K562 (cell line): ENCODE results near the gene PTPN7. TPM values are rescaled to one million over a fixed set of nuclear protein-coding genes. Genes with fewer than 3 reads are reported as not detected.

Experiments used
- ARHGAP35 ChIP-seq: fragments of 450-650 bp; IDR thresholded peaks from 2 replicates; pipeline ENCODE4 v1.6.1; 2018; ENCODE audit not compliant: partially characterized antibody
- ARID1B ChIP-seq: fragments of 450-650 bp; IDR thresholded peaks from 2 replicates; pipeline ENCODE4 v1.6.1; 2016; ENCODE audit warnings: antibody characterized with exemption, mild to moderate bottlenecking, inconsistent platforms
- BCOR ChIP-seq: fragments of 450-650 bp; IDR thresholded peaks from 2 replicates; pipeline ENCODE4 v1.6.1; 2016
- ETV5 ChIP-seq: sonication (generic); formaldehyde crosslinking; IDR thresholded peaks from 2 replicates; pipeline ENCODE4 v1.4.0; 2020; ENCODE audit warnings: low read depth, mild to moderate bottlenecking, missing genetic modification reagents
- MEIS2 ChIP-seq: fragments of 450-650 bp; IDR thresholded peaks from 2 replicates; pipeline ENCODE4 v1.6.1; 2014; ENCODE audit warnings: mild to moderate bottlenecking; ENCODE audit not compliant: partially characterized antibody
- POLR2G ChIP-seq: fragments of 200-400 bp; formaldehyde crosslinking; IDR thresholded peaks from 2 replicates; pipeline ENCODE4 v1.6.1; 2017; ENCODE audit warnings: low read depth, mild to moderate bottlenecking, antibody characterized with exemption, low read length, moderate library complexity
- RFX7 ChIP-seq: fragments of 250-450 bp; sonication (Bioruptor Pico); IDR thresholded peaks from 2 replicates; pipeline ENCODE4 v1.5.1; 2021; ENCODE audit warnings: mild to moderate bottlenecking
- SPI1 ChIP-seq: IDR thresholded peaks from 2 replicates; pipeline ENCODE4 v1.6.1; 2011; ENCODE audit warnings: low read depth, low read length, control low read depth, borderline replicate concordance
- U2AF1 ChIP-seq: fragments of 200-400 bp; formaldehyde crosslinking; optimal IDR thresholded peaks from 2 replicates; pipeline ENCODE3; 2017; ENCODE audit warnings: mild to moderate bottlenecking, low read depth, low read length, moderate library complexity
- ZNF23 ChIP-seq: fragments of 250-450 bp; sonication (Bioruptor Pico); IDR thresholded peaks from 2 replicates; pipeline ENCODE4 v1.4.0; 2020; ENCODE audit warnings: mild to moderate bottlenecking
- polyA plus RNA-seq, 8 experiments: library from polyadenylated mRNA; depleted of rRNA in 4 of 8; stranded (reverse) in 5 of 8; unstranded in 3 of 8; fragments of >200 nt; fragmentation: Nextera tagmentation in 2 of 8; fragmentation: Illumina TruSeq in 1 of 8; extraction: Ambion mirVana in 2 of 8; extraction: Trizol in 1 of 8; gene quantifications; 2 replicates each; pipeline versions ENCODE4 v1.2.1 to v1.2.3, GENCODE V29; 2011 to 2014; ENCODE audit warnings: inconsistent platforms in 1 of 8, missing spikeins in 1 of 8
- total RNA-seq, 7 experiments: library from RNA; depleted of rRNA in 6 of 7; stranded (reverse); fragments of >200 nt in 6 of 7; fragmentation: Illumina TruSeq in 2 of 7; extraction: Trizol in 2 of 7; gene quantifications; 2 replicates each; pipeline versions ENCODE4 v1.2.1 to v1.2.3, GENCODE V29; 2011 to 2021; ENCODE audit warnings: low replicate concordance in 1 of 7
- TF ChIP-seq, protein P1 (sequence below): fragments of 450-650 bp; formaldehyde crosslinking; IDR thresholded peaks from 2 replicates; pipeline ENCODE4 v1.4.0; 2022; ENCODE audit warnings: mild to moderate bottlenecking, moderate library complexity
- TF ChIP-seq, protein P2 (sequence below): sonication (generic); formaldehyde crosslinking; IDR thresholded peaks from 2 replicates; pipeline ENCODE4 v1.9.0; 2022; ENCODE audit warnings: mild to moderate bottlenecking, missing genetic modification reagents
- TF ChIP-seq, protein P3 (sequence below): sonication (generic); formaldehyde crosslinking; IDR thresholded peaks from 2 replicates; pipeline ENCODE4 v1.8.0; 2023; ENCODE audit warnings: mild to moderate bottlenecking, missing genetic modification reagents
- TF ChIP-seq, protein P4 (sequence below): fragments of 200-400 bp; formaldehyde crosslinking; IDR thresholded peaks from 2 replicates; pipeline ENCODE4 v1.6.1; 2017; ENCODE audit warnings: mild to moderate bottlenecking, low read depth, low read length, moderate library complexity
- TF ChIP-seq, protein P5 (sequence below): fragments of 450-650 bp; IDR thresholded peaks from 2 replicates; pipeline ENCODE4 v1.6.1; 2016; ENCODE audit warnings: mild to moderate bottlenecking

The PTPN7 gene
- total and polyA plus RNA-seq, 9 of the 15 experiments (the other 6 are each of a cell fraction or from before 2014, with no cell fraction given) = 18.7 to 144 (median 120) TPM

DNA sequence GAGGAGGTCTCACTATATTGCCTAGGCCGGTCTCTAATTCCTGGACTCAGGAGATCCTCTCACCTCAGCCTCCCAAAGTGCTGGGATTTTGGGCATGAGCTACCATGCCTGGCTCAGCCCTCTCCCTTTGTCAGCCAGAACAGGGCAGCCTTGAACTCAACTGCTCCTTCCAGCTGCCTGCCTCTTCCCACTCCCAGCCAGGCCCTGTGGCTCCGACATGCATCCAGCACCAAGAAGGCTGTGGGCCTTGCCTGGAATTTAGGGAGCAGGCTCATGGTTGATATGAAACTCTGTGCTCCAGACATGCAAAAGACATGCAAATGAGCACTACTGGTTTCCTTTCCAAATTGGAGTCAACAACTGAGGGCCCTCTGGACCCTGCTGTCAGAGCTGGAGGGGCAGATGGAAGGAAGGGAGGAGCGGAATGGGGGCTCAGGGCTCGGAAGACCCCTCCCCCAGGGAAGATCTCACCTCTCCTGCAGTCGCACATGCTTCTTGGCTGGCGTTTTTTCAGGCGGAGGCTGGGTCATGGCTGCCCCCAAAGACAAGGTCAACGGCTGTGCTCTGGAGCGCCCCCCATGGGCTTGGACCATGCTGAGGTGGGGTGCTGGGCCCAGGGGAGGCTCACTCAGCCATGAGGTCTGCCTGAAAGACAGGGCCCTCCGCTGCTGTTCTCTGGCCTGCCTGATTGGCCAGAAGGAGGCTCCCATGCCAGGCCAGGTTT is 1.4 kb downstream of the PTPN7 start (continued):
- TF ChIP-seq, protein P1, sequence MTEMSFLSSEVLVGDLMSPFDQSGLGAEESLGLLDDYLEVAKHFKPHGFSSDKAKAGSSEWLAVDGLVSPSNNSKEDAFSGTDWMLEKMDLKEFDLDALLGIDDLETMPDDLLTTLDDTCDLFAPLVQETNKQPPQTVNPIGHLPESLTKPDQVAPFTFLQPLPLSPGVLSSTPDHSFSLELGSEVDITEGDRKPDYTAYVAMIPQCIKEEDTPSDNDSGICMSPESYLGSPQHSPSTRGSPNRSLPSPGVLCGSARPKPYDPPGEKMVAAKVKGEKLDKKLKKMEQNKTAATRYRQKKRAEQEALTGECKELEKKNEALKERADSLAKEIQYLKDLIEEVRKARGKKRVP (CRISPR knock-in tag) = no peak
- TF ChIP-seq, protein P2, sequence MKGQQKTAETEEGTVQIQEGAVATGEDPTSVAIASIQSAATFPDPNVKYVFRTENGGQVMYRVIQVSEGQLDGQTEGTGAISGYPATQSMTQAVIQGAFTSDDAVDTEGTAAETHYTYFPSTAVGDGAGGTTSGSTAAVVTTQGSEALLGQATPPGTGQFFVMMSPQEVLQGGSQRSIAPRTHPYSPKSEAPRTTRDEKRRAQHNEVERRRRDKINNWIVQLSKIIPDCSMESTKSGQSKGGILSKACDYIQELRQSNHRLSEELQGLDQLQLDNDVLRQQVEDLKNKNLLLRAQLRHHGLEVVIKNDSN (CRISPR knock-in tag) = no peak
- TF ChIP-seq U2AF1 (no peak), ZNF23 (CRISPR knock-in tag) (no peak), MEIS2 (no peak), RFX7 (CRISPR knock-in tag) (no peak), POLR2G (peak; percentile 78), SPI1 (no peak), ARHGAP35 (no peak), ARID1B (no peak; the same call in 1 of the 2 replicates), ETV5 (CRISPR knock-in tag) (no peak), BCOR (no peak)
- TF ChIP-seq, protein P3, sequence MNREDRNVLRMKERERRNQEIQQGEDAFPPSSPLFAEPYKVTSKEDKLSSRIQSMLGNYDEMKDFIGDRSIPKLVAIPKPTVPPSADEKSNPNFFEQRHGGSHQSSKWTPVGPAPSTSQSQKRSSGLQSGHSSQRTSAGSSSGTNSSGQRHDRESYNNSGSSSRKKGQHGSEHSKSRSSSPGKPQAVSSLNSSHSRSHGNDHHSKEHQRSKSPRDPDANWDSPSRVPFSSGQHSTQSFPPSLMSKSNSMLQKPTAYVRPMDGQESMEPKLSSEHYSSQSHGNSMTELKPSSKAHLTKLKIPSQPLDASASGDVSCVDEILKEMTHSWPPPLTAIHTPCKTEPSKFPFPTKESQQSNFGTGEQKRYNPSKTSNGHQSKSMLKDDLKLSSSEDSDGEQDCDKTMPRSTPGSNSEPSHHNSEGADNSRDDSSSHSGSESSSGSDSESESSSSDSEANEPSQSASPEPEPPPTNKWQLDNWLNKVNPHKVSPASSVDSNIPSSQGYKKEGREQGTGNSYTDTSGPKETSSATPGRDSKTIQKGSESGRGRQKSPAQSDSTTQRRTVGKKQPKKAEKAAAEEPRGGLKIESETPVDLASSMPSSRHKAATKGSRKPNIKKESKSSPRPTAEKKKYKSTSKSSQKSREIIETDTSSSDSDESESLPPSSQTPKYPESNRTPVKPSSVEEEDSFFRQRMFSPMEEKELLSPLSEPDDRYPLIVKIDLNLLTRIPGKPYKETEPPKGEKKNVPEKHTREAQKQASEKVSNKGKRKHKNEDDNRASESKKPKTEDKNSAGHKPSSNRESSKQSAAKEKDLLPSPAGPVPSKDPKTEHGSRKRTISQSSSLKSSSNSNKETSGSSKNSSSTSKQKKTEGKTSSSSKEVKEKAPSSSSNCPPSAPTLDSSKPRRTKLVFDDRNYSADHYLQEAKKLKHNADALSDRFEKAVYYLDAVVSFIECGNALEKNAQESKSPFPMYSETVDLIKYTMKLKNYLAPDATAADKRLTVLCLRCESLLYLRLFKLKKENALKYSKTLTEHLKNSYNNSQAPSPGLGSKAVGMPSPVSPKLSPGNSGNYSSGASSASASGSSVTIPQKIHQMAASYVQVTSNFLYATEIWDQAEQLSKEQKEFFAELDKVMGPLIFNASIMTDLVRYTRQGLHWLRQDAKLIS (CRISPR knock-in tag) = peak; percentile 84
- TF ChIP-seq, protein P4, sequence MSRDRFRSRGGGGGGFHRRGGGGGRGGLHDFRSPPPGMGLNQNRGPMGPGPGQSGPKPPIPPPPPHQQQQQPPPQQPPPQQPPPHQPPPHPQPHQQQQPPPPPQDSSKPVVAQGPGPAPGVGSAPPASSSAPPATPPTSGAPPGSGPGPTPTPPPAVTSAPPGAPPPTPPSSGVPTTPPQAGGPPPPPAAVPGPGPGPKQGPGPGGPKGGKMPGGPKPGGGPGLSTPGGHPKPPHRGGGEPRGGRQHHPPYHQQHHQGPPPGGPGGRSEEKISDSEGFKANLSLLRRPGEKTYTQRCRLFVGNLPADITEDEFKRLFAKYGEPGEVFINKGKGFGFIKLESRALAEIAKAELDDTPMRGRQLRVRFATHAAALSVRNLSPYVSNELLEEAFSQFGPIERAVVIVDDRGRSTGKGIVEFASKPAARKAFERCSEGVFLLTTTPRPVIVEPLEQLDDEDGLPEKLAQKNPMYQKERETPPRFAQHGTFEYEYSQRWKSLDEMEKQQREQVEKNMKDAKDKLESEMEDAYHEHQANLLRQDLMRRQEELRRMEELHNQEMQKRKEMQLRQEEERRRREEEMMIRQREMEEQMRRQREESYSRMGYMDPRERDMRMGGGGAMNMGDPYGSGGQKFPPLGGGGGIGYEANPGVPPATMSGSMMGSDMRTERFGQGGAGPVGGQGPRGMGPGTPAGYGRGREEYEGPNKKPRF = no peak
- TF ChIP-seq, protein P5, sequence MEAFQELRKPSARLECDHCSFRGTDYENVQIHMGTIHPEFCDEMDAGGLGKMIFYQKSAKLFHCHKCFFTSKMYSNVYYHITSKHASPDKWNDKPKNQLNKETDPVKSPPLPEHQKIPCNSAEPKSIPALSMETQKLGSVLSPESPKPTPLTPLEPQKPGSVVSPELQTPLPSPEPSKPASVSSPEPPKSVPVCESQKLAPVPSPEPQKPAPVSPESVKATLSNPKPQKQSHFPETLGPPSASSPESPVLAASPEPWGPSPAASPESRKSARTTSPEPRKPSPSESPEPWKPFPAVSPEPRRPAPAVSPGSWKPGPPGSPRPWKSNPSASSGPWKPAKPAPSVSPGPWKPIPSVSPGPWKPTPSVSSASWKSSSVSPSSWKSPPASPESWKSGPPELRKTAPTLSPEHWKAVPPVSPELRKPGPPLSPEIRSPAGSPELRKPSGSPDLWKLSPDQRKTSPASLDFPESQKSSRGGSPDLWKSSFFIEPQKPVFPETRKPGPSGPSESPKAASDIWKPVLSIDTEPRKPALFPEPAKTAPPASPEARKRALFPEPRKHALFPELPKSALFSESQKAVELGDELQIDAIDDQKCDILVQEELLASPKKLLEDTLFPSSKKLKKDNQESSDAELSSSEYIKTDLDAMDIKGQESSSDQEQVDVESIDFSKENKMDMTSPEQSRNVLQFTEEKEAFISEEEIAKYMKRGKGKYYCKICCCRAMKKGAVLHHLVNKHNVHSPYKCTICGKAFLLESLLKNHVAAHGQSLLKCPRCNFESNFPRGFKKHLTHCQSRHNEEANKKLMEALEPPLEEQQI = no peak
